GM18508 (cell line): ENCODE measurements around the gene KCNN4.

Experiments used
- ATAC-seq: cut with Tn5 transposase; IDR thresholded peaks from one replicate; pipeline ENCODE4 v1.9.1; 2021; ENCODE audit warnings: moderate number of reproducible peaks; ENCODE audit not compliant: insufficient read depth, unreplicated experiment

KCNN4 gene

DNA sequence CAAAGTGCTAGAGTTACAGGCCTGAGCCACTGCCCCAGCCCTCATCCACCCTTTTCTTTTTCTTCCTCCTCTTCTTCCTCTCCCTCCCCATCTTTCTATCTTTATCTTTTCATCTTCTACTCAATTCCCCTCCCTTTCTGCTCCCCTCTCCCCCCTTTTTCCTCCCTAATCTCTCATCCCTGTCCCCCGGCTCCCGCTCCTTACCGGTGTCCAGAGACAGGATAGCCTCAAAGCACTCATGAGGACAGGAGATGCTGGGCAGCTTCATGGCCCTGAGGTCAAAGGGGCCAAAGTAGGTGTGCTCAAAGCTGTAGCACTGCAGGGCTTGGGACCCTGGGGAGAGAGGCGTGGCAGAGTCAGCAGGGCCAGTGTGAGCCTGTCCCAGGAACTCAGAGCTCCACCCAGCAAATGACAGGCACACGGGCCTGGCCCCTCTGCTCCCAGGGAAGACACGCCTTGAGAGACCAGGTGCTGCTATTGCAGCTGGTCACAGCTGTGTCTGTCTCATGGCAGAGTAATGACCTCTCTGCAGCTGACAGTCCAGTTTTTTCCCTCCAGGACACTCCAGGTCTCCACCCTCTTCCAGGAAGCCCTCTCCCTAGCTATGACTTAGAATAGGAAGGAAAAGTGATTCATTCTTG, 18.8 kb upstream of the KCNN4 start:
- ATAC-seq, result no peak

DNA sequence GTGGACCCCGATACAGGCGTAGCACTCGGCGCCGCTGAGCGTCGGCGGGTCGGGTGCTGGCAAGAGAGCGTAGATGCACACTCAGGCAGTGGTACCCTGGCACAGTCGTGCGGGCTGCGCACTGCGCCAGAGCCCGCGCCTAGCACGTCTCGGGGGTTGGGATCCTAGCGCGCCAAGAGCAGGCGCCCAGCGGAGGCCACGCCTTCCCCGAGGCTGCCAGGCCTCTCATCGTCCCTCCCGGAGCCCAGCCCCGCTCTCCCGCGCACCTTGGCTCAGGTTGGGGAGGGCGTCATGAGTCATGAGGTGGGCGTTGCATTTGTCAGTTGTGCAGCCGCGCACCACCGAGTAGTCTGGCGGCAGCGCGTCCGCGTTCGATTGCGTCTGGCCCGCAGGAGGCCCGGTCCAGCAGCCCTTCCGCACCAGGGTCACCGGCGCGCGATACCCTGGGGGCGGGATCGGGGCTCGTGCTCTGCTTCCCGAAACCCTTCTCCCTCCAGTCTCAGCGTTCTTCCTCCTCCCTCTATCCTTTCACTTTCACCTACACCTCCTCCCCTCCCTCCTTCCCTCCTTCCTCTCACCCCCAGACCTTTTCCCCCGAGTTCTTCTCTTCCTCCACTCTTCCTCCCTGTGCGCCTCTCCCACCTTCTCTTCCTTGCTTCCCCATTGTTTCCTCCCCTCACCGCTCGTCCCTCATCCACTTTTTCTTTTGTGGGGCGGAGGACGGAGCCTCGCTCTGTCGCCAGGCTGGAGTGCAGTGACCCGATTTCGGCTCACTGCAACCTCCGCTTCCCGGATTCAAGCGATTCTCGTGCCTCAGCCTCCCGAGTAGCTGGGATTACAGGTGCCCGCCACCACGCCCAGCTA, 18.0 kb upstream of the KCNN4 start:
- ATAC-seq, result no peak

DNA sequence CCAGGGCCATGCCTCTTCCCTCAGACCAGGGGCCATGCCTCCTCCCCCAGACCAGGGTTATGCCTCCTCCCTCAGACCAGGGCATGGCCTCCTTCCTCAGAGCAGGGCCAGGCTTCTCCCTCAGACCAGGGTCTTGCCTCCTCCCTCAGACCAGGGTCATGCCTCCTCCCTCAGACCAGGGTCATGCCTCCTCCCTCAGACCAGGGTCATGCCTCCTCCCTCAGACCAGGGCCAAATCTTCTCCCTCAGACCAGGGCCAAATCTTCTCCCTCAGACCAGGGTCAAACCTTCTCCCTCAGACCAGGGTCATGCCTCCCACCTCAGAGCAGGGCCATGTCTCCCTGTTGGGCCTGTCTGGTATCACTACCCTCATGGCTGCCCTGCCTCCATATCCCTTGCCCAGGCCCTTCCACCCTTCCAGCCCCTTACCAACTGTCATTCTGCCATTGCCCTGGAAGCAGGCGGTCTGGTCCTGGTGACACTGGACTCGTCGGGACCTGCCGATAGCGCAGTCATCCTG, 17.3 kb upstream of the KCNN4 start:
- no peak for ATAC-seq

DNA sequence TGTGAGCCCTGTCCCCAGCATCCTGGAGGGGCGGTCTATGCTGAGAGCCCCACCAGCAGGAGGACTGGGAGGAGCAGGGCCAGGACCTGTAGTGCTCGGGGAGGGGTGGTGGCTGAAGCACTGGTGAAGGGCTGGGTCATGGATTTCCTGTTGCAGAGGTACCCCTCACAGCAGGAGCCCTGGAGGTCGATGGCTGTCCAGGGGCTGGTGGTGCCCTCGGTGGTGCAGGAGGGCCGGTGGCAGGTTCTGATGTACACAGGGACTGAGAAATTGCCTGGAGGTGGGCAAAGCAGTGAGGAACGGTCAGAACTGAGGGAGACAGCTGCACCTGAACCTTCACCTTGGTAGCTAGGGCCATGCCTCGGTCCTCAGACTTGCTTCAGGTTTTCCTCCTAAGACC, 16.8 kb upstream of the KCNN4 start:
- ATAC-seq, result no peak

DNA sequence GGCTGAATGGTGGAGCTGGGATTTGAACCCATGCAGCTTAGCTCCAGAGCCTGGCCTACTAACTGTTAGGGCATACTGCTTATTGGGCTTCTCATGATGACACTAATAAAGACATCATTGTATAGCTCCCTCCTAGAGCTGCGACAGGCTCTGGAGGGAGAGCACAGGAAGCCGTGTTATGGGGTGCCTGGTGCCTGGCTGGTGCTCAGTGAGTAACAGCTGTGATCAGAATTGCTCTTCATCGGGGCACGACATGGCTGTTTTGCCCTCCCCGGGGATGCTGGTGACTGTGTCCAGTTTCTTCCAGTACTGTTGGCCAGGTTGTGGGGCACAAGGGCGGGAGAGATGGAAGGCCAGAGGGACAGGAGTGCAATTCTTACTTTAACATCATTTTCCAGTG, 16.3 kb upstream of the KCNN4 start:
- no peak for ATAC-seq

DNA sequence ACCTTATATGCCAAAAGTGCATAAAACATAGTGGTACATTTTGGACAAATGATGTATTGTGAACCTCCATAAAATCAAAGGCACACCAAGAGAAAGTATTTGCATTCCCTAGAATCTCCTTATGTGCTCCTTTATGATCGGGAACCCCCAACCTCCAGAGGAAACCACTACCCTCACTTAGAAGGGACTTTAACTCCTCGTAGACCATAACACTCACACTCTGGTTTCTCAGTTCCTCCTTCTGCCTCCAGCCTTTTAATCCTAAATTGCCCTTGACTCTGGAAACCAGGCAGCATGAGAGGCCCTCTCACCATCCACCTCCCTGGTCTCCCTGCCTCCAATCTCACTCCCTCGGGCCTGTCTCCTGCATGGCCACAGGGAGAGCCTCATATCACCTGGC, 9.8 kb upstream of the KCNN4 start:
- ATAC-seq, result no peak

DNA sequence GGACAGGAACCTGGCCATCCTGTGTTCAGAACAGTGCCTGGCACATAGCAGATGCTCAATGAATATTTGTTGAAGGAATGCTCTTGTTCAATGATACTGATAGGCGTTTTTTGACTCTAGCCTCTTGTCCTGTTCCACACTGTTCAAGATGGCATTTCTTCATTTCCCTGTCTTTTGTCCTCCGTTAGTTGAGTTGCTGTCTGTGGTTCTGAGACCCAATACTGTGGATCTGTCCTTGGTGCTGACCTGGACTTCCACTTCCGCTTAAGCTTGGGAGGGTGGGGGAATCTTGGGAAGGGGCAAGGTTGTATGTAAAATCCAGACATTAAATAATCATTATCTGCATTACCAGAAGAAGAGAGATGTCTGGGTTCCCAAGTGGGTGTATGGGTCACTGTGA, 8.3 kb upstream of the KCNN4 start:
- ATAC-seq, result no peak

DNA sequence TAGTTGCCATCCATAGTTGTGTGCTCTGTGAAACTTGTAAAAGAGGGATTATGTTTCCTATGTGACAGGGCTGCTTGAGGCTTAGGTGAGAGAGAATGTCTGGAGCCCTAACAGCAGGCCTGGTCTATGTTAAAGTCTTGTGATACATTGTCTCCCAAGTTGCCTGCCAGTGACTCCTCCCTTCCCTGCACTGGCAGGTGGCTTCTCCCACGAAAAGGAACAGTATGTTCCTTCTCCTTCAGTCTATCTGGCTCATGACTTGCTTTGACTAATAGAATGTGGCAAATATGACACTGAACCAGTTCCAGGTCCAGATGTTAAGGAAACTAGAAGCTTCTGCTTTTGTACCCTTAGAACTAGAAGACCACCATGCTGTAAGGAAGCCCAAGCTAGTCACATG, 5.9 kb upstream of the KCNN4 start:
- ATAC-seq, result no peak

DNA sequence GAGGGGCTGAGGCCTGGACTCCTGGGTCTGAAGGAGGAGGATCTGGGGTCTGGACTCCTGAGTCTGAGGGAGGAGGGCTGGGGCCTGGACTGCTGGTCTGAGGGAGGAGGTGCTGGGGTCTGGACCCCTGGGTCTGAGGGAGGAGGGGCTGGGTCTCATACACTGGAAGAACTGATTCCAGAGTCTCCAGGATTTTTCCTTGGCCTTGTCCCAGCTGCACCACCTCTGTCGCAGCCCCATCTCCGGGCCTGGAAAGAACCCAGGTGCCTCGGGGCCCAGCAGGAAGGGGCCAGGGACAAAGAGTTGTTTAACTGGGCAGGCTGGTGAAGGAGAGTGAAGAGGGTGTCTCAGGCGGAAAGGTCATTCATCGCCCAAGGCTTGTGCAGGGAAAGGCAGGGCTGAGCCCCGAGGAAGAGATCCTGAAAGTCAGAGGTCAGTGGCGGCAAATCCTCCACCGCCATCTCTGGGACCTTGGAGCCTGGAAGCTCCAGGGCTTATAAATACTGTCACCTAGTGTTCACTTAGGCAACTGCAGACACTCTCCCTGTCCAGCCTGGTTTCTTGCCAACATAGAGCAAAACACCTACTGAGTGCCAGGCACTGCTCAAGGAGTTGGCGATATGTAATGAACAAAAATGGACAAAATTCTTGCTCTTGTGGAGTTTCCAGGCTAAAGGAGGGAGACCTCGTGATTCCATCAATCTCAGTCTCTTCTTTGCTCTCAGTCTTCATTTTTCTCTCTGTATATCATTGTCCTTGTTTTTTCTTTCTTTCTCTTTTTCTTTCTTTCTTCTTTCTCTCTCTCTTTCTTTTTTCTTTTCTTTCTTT, 4.4 kb upstream of the KCNN4 start:
- ATAC-seq, result no peak

DNA sequence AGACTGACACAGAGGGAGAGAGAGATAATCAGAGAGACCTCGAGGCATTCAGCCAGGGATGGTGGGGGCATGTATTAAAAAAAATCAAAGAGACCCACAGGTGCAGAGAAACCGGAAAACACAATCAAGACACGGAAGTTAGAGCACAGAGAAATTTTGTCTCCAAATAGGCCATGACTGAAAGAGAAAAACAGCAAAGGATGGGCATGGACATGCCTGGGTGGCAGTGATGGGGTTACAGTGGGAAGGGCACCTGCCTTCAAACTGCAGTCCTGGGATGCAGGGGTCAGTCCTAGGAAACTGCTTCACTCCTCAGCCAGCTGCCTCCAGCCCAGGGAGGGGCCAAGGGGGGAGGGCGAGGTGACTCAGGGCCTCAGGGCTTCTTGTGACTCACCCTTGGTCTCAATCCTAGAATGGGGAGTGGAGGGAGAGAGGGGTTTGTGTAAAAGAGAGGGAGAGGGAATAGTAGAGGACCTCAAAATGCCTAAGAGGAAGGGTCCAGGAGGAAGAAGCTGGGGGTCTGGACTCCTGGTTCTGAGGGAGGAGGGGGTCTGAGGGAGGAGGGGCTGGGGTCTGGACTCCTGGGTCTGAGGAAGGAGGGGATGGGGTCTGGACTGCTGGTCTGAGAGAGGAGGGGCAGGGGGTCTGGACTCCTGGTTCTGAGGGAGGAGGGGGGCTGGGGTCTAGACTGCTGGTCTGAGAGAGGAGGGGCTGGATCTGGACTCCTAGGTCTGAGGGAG, 3.6 kb upstream of the KCNN4 start:
- ATAC-seq, result no peak

DNA sequence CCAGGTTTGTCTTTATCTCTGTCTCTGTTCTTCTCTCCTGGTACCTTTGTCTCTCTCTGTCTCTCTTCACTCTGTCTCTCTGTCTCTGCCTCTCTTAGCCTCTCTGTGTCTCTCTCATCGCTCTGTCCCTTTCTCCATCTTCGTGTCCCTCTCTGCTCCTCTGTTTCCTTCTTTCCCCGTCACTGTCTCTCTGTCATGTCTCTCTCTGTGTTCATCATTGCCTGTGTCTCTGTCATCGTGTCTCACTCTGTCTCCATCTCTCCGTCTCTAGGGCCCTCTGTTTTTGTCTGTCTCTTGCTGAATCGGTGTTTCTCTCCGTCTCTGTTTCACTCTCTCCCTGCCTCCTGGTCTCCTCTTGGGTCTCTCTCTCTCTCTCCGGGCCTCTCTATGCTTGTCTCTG, 2.9 kb upstream of the KCNN4 start:
- ATAC-seq, result no peak

DNA sequence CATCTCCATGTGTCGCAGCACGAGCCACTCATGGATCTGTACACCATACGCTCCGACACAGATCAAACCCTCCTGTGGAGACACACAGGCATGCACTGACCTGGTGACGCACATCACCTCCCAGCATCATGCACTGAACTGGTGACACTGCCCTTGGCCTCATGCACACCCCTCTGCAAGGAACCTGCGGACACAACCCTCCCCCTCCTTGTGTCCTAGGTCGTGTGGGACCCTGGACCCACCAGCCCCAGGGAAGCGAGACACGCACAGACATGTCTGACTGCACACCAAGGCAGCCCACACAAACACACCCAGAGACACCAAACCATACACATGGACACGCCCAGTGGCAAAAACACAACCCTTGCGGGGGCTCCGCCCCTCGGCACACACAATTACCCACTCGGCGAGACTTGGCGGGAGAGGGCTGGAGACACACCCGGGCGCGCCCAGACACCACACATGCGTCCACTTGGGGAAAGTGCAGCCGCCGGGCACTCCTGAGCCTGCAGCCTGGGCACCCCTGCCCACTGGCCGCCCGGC, 2.0 kb upstream of the KCNN4 start:
- ATAC-seq, result no peak

DNA sequence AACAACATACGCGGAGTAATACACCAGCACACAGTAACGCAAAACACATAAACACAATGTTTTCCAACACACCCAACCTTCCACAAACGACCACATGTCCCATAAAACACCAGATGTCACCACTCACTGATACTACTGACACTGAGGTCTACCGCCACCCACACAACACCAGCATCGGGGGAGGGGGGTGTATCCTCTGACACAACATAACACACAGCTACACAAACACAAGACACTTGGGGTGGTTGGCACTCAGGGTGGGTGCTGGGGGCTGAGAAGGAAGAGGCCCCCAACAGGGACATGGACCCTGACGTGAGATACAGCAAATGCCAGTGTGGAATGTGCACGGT, 1.5 kb upstream of the KCNN4 start:
- ATAC-seq, result no peak

DNA sequence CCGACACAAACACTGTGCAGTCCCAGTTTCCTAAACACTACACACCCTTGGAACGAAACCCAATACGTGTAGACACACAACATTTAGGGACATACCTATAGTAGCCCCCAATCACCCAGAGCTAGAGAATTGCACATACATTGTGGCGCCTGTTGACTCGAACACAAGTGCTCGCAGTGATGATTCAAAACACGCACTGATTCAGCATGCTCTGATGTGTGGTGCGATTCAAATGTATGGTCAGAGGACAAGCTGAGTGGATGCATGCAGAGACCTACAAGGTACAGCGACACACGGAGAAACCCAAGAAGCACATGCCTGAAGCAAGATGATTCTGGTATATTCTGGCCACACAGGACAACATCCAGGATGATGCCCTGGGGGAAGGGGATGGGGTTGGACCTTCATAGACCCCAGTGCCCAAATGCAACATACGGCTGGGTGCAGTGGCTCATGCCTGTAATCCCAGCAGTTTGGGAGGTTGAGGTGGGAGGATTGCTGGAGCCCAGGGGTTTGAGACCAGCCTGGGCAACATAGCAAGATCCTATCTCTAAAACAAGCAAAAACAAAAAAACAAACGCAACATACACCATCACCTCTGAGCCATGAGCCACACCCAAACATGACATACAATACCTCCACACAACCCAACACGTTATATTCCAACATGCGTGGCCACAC, 997 bp upstream of the KCNN4 start:
- ATAC-seq, result no peak

DNA sequence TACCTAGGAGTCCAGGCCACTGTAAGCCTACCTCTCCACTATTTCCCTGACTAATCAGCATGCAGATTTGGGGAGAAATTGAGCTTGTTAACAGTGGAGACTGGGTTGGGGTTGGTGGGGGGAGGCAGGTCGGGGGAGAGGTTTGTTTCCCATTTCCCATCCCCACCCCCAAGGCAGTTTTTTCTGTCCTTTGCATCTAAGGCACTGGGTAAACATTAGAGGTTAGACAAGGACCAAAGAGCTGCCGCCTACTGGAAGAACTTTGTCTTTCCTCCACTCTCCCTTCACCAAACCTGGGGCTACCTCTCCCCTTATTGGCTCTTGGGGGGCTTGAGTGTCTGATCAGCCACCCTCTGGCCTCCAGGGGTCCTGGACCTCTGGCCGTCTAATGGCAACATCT, 953 bp downstream of the KCNN4 start:
- no peak for ATAC-seq

DNA sequence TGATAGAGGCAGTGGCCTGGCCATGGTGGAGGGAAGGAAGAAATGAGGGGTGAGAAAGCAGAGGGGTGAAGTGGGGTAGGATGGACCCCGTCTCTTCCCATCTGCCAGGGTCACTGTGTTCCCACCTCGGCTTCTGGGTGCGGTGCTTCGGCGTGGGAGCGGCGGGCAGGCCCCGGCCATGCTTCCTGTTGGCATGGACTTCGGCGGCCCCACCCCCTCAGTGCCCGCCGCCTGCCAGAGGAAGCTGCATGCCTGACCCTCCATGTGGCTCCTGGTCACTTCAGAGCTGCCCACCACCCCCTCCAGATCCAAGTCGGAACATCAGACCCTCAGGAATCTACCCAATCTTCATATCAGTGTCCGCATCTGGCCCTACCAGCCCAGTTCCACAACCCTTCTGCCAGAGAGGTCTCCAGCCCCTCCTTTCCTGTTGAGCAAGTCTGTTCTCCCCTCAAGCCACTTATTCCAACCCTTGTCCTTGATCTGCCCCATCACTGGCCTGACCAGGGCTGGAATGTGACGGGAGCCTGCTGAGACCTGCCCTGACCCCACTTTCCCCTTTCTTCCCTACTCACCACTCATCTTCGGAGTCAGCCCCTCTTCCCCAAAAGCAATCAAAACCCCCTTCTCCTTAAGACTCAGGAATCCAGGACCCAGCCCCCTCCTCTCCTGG, 1.5 kb downstream of the KCNN4 start:
- ATAC-seq, result no peak

DNA sequence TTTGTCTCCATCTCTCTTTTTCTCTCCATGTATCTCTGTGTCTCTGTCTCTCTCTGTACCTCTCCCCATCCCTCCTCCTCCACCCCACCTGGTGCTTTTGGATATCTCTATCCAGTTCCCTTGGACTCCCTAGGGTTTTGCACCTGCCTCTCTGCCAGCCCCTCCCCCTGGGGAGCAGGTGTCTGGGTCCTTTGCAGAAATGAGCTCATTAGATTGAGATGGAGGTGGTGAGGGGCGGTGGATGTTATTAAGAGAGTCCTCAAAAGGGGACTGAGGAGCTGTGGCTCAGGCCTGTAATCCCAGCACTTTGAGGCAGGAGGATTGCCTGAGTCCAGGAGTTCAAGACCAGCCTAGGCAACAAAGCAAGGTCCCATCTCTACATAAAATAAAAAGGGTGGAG, 2.1 kb downstream of the KCNN4 start:
- ATAC-seq, result no peak

DNA sequence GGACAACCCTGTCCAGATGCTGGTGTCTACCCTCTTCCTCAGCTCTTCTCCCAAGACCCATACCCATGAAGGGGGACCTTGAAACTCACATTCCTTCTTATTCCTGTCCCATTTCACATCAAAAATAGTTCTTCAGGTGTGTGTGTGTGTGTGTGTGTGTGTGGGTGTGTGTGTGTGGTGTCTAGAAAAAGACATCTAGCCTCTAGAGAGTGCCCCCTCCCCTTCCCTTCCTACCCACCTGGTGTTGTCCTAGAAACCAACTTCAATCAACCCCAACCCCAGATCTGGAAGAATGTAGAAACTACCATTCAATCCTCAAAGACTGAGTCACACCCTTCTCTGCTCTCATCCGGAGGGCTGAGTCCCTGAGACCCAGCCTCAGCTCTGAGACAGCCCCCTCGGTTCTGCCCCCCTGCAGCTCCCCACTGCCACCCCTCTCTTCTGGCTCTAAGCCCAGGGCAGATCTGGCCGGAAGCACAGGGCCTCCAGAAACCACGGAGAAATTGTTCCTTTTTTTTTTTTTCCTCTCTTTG, 3.5 kb downstream of the KCNN4 start:
- ATAC-seq, result no peak

DNA sequence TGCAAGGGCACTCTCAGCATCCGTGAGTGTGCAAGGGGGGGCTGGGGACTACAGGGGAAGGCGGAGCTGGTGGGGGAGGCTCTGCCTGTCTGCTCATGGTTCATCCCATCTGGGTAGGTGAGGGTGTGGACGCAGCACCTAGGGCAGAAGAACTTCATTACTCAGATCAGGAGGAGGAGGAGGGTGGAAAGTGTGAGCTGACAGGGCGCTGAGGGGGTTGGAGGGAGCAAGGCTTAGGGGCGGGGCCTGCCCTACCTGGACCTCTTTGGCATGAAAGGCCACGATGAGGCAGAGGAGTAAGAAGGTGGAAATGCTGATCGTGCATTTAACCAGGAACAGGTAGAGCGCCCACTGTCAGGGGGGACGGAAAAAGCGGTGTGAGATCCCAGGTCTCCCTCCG, 4.5 kb downstream of the KCNN4 start:
- ATAC-seq, result no peak
